OCI-LY1 (cell line): ENCODE measurements around the gene CCDC85A.

ENCODE experiments used
- H2AFZ ChIP-seq: fragments of 200-600 bp; sonication (generic), shearing (Covaris generic); 2 replicates; pipeline ENCODE4 v1.6.0; 2014; ENCODE audit warnings: antibody characterized with exemption, mild to moderate bottlenecking, low read length
- H3F3A ChIP-seq: fragments of 200-600 bp; sonication (generic), shearing (Covaris generic); 2 replicates; pipeline ENCODE4 v1.6.0; 2014; ENCODE audit warnings: mild to moderate bottlenecking, antibody characterized with exemption, low read length, moderate library complexity; ENCODE audit not compliant: insufficient read depth
- H3K27ac ChIP-seq: fragments of 200-600 bp; sonication (generic); 2 replicates; pipeline ENCODE4 v1.5.1; 2014; ENCODE audit warnings: low read length, mixed run types, mild to moderate bottlenecking, low read depth; ENCODE audit not compliant: poor library complexity, severe bottlenecking
- H3K27me3 ChIP-seq: fragments of 200-600 bp; sonication (generic); 2 replicates; pipeline ENCODE4 v1.6.0; 2014; ENCODE audit warnings: antibody characterized with exemption, mild to moderate bottlenecking, low read length, moderate library complexity; ENCODE audit not compliant: insufficient read depth
- H3K36me3 ChIP-seq: fragments of 200-600 bp; sonication (generic); 2 replicates; pipeline ENCODE4 v1.6.1; 2014; ENCODE audit warnings: mild to moderate bottlenecking, antibody characterized with exemption, low read length, moderate library complexity, mixed read lengths; ENCODE audit not compliant: insufficient read depth
- H3K4me1 ChIP-seq: fragments of 200-600 bp; sonication (generic); 2 replicates; pipeline ENCODE4 v1.5.1; 2014; ENCODE audit warnings: mild to moderate bottlenecking, low read length, moderate library complexity; ENCODE audit not compliant: insufficient read depth, severe bottlenecking
- H3K4me2 ChIP-seq: fragments of 200-600 bp; sonication (generic), shearing (Covaris generic); 2 replicates; pipeline ENCODE4 v1.6.1; 2014; ENCODE audit warnings: low read length
- H3K4me3 ChIP-seq: fragments of 200-600 bp; sonication (generic); 2 replicates; pipeline ENCODE4 v1.5.1; 2014; ENCODE audit warnings: low read length, low read depth, mild to moderate bottlenecking, mixed read lengths; ENCODE audit not compliant: poor library complexity, severe bottlenecking
- H3K79me2 ChIP-seq: fragments of 200-600 bp; shearing (Covaris generic); 2 replicates; pipeline ENCODE4 v1.6.1; 2016; ENCODE audit warnings: mixed run types, low read length, mixed read lengths; ENCODE audit not compliant: insufficient read depth
- H3K9ac ChIP-seq: fragments of 200-600 bp; sonication (generic), shearing (Covaris generic); 2 replicates; pipeline ENCODE4 v1.6.1; 2014; ENCODE audit warnings: mild to moderate bottlenecking, low read length, mixed read lengths
- H3K9me2 ChIP-seq: fragments of 200-600 bp; sonication (generic), shearing (Covaris generic); 2 replicates; pipeline ENCODE4 v1.6.1; 2014; ENCODE audit warnings: low read depth, mild to moderate bottlenecking, low read length, mixed read lengths
- H3K9me3 ChIP-seq: fragments of 200-600 bp; shearing (Covaris generic); 2 replicates; pipeline ENCODE4 v1.6.1; 2014; ENCODE audit warnings: low read length, mixed read lengths
- H4K20me1 ChIP-seq: fragments of 200-600 bp; sonication (generic), shearing (Covaris generic); 2 replicates; pipeline ENCODE4 v1.6.0; 2016; ENCODE audit warnings: mild to moderate bottlenecking, low read length; ENCODE audit not compliant: insufficient read depth
- EZH2 ChIP-seq: fragments of 200-600 bp; sonication (generic), shearing (Covaris generic); IDR thresholded peaks from 2 replicates; pipeline ENCODE4 v1.8.0; 2017; ENCODE audit warnings: borderline replicate concordance, mixed run types, mild to moderate bottlenecking, antibody characterized with exemption, low read length, moderate library complexity, mixed read lengths
- TF ChIP-seq, protein P1 (sequence below): fragments of 200-600 bp; sonication (generic), shearing (Covaris generic); IDR thresholded peaks from 2 replicates; pipeline ENCODE4 v1.5.1; 2017; ENCODE audit warnings: mild to moderate bottlenecking, antibody characterized with exemption, low read length, moderate library complexity, mixed read lengths

The CCDC85A gene

DNA sequence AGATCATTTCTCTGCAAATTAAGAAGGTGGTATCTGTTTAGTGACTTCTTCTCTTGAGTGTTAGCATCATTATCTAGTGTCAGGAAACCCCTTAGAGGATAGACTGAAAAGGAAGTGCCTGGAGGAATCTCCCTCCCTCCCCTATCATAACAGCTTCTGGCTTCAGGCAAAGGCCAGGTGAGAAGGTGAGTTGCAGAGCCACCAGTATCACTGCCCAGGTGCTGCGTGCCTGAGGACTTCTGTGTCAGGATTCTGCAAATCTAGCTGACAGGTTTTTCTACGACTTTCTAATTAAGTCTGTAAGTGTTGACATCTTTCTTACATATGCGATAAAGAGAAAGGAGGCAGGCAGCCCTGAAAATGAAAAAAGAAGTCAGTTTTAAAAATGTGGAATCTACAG is 111.9 kb downstream of the CCDC85A start:
- Histone ChIP-seq H2AFZ (no peak overlapping the region), H3K9me2 (no peaks in the 10 kb centered on the region), H4K20me1 (no peaks in the 10 kb centered on the region), H3K9ac (no peak overlapping the region), H3K4me3 (no peak overlapping the region), H3K36me3 (no peaks in the 10 kb centered on the region), H3K4me2 (no peak overlapping the region), H3K27ac (no peak overlapping the region), H3F3A (no peaks in the 10 kb centered on the region), H3K79me2 (no peaks in the 10 kb centered on the region), H3K4me1 (no peaks in the 10 kb centered on the region), H3K27me3 (no peaks in the 10 kb centered on the region), H3K9me3 (no peaks in the 10 kb centered on the region)
- TF ChIP-seq, protein P1, sequence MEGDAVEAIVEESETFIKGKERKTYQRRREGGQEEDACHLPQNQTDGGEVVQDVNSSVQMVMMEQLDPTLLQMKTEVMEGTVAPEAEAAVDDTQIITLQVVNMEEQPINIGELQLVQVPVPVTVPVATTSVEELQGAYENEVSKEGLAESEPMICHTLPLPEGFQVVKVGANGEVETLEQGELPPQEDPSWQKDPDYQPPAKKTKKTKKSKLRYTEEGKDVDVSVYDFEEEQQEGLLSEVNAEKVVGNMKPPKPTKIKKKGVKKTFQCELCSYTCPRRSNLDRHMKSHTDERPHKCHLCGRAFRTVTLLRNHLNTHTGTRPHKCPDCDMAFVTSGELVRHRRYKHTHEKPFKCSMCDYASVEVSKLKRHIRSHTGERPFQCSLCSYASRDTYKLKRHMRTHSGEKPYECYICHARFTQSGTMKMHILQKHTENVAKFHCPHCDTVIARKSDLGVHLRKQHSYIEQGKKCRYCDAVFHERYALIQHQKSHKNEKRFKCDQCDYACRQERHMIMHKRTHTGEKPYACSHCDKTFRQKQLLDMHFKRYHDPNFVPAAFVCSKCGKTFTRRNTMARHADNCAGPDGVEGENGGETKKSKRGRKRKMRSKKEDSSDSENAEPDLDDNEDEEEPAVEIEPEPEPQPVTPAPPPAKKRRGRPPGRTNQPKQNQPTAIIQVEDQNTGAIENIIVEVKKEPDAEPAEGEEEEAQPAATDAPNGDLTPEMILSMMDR: no peak
- TF ChIP-seq EZH2: no peak

DNA sequence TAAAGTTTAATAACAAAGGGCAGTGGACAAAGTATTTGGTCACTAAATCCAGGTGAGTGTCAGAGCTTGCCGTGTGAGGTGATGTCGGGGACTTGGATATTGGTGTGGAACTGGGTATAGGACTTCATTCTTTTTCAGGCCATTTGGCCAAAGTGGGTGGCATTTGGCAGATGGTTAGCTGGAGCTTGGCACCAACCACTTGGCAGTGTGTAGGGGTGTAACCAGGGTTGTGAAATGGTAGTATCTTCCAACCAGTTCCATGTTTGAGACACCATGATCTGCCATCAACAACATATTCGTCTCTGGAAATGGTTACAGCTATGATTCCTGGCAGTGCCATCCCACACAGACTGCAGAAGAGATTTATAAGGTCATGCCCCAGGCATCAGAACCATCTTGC is 113.9 kb downstream of the CCDC85A start:
- no peaks in the 10 kb centered on the region for H3K9me3 ChIP-seq
- no peak for TF ChIP-seq EZH2
- TF ChIP-seq, protein P1: no peak
- H3K79me2 ChIP-seq: no peaks in the 10 kb centered on the region

GRCh38 chr2:56299171-56299691 is 115.4 kb downstream of the CCDC85A start:
- Histone ChIP-seq H4K20me1 (no peaks in the 10 kb centered on the region), H3K4me2 (no peak overlapping the region), H3K9ac (no peak overlapping the region), H3K36me3 (no peaks in the 10 kb centered on the region), H2AFZ (no peak overlapping the region), H3K79me2 (no peaks in the 10 kb centered on the region), H3K27ac (no peak overlapping the region), H3K4me1 (no peaks in the 10 kb centered on the region), H3K27me3 (no peaks in the 10 kb centered on the region), H3F3A (no peaks in the 10 kb centered on the region), H3K9me2 (no peaks in the 10 kb centered on the region), H3K9me3 (no peaks in the 10 kb centered on the region), H3K4me3 (no peak overlapping the region)
- TF ChIP-seq, protein P1: no peak
- TF ChIP-seq EZH2: no peak

More for the DNA sequence above, 113.9 kb downstream of the CCDC85A start:
- Histone ChIP-seq H3K4me1 (no peaks in the 10 kb centered on the region), H3K9me2 (no peaks in the 10 kb centered on the region), H2AFZ (no peak overlapping the region), H3K27ac (no peak overlapping the region), H4K20me1 (no peaks in the 10 kb centered on the region), H3F3A (no peaks in the 10 kb centered on the region), H3K9ac (no peak overlapping the region), H3K4me3 (no peak overlapping the region), H3K4me2 (no peak overlapping the region), H3K36me3 (no peaks in the 10 kb centered on the region), H3K27me3 (no peaks in the 10 kb centered on the region)
